Rectal smooth muscle tissue (tissue), 1 donor: ENCODE results near the gene APOL6.
"Not testable (repeated sequence)": the region's sequence is repeated elsewhere in the genome, so short reads cannot be mapped to it uniquely, and the experiment has no call there.

Experiments used
- H3K27ac ChIP-seq: one replicate; pipeline ENCODE4 v1.7.0; 2013; ENCODE audit warnings: low read depth, low read length, inconsistent platforms
- H3K27me3 ChIP-seq: one replicate; pipeline ENCODE4 v1.7.0; 2013; ENCODE audit warnings: low read length; ENCODE audit not compliant: control insufficient read depth, insufficient read depth
- H3K36me3 ChIP-seq: one replicate; pipeline ENCODE4 v1.7.0; 2013; ENCODE audit warnings: low read length; ENCODE audit not compliant: control insufficient read depth, insufficient read depth
- H3K4me1 ChIP-seq: one replicate; pipeline ENCODE4 v1.7.0; 2013; ENCODE audit warnings: low read length; ENCODE audit not compliant: control insufficient read depth, insufficient read depth
- H3K4me3 ChIP-seq: one replicate; pipeline ENCODE4 v1.7.0; 2013; ENCODE audit warnings: low read length
- H3K9ac ChIP-seq: one replicate; pipeline ENCODE4 v1.7.0; 2013; ENCODE audit warnings: low read length

Gene APOL6

GRCh38 chr22:35690001-35690400 is 41.8 kb downstream of the APOL6 start:
- Histone ChIP-seq H3K36me3 (no peaks in the 10 kb centered on the region), H3K9ac (no peak overlapping the region), H3K27me3 (no peaks in the 10 kb centered on the region), H3K27ac (no peak overlapping the region), H3K4me1 (no peaks in the 10 kb centered on the region), H3K4me3 (no peak overlapping the region)

- H3K4me3 ChIP-seq, result no peak overlapping the region
- H3K4me1 ChIP-seq, result no peaks in the 10 kb centered on the region
- H3K9ac ChIP-seq, result no peak overlapping the region
- H3K27ac ChIP-seq, result no peak overlapping the region
- H3K36me3 ChIP-seq, result no peaks in the 10 kb centered on the region
- no peaks in the 10 kb centered on the region for H3K27me3 ChIP-seq
Measured at GRCh38 chr22:35695202-35695601, 47.0 kb downstream of the APOL6 start.

GRCh38 chr22:35697142-35697541 is 48.9 kb downstream of the APOL6 start:
- no peaks in the 10 kb centered on the region for H3K36me3 ChIP-seq
- no peak overlapping the region for H3K9ac ChIP-seq
- H3K4me1 ChIP-seq, result no peaks in the 10 kb centered on the region
- no peaks in the 10 kb centered on the region for H3K27me3 ChIP-seq
- no peak overlapping the region for H3K4me3 ChIP-seq
- H3K27ac ChIP-seq, result no peak overlapping the region

GRCh38 chr22:35699852-35700251 is 51.6 kb downstream of the APOL6 start:
- H3K9ac ChIP-seq, H3K4me1 ChIP-seq, H3K27me3 ChIP-seq, H3K4me3 ChIP-seq, H3K36me3 ChIP-seq, H3K27ac ChIP-seq: not testable (repeated sequence)

- Histone ChIP-seq H3K9ac (no peak overlapping the region), H3K36me3 (no peaks in the 10 kb centered on the region), H3K4me3 (no peak overlapping the region), H3K27ac (no peak overlapping the region), H3K27me3 (no peaks in the 10 kb centered on the region), H3K4me1 (no peaks in the 10 kb centered on the region)
Measured at GRCh38 chr22:35703861-35704584, 55.8 kb downstream of the APOL6 start.

GRCh38 chr22:35705141-35705540 is 56.9 kb downstream of the APOL6 start:
- Histone ChIP-seq H3K4me3 (no peak overlapping the region), H3K27me3 (no peaks in the 10 kb centered on the region), H3K36me3 (no peaks in the 10 kb centered on the region), H3K4me1 (no peaks in the 10 kb centered on the region), H3K9ac (no peak overlapping the region), H3K27ac (no peak overlapping the region)

- Histone ChIP-seq H3K36me3 (no peaks in the 10 kb centered on the region), H3K27ac (no peak overlapping the region), H3K9ac (no peak overlapping the region), H3K27me3 (no peaks in the 10 kb centered on the region), H3K4me1 (no peaks in the 10 kb centered on the region), H3K4me3 (no peak overlapping the region)
Measured at GRCh38 chr22:35708453-35708852, 60.2 kb downstream of the APOL6 start.

GRCh38 chr22:35708917-35709316 is 60.7 kb downstream of the APOL6 start:
- Histone ChIP-seq H3K27me3 (no peaks in the 10 kb centered on the region), H3K4me3 (no peak overlapping the region), H3K36me3 (no peaks in the 10 kb centered on the region), H3K27ac (no peak overlapping the region), H3K9ac (no peak overlapping the region), H3K4me1 (no peaks in the 10 kb centered on the region)

GRCh38 chr22:35711336-35711735 is 63.1 kb downstream of the APOL6 start:
- H3K27ac ChIP-seq, result no peak overlapping the region
- no peaks in the 10 kb centered on the region for H3K36me3 ChIP-seq
- H3K4me3 ChIP-seq, result no peak overlapping the region
- H3K27me3 ChIP-seq, result no peaks in the 10 kb centered on the region
- no peak overlapping the region for H3K9ac ChIP-seq
- H3K4me1 ChIP-seq, result no peaks in the 10 kb centered on the region

- Histone ChIP-seq H3K27ac (no peak overlapping the region), H3K4me1 (no peaks in the 10 kb centered on the region), H3K27me3 (no peaks in the 10 kb centered on the region), H3K4me3 (no peak overlapping the region), H3K9ac (no peak overlapping the region), H3K36me3 (no peaks in the 10 kb centered on the region)
Measured at GRCh38 chr22:35712672-35713071, 64.4 kb downstream of the APOL6 start.

- no peaks in the 10 kb centered on the region for H3K4me1 ChIP-seq
- H3K4me3 ChIP-seq, result no peak within 1 kb of the TSS
- H3K27me3 ChIP-seq, result no peaks in the 10 kb centered on the region
- H3K36me3 ChIP-seq, result no peaks in the 10 kb centered on the region
- H3K9ac ChIP-seq, result no peak within 1 kb of the TSS
- no peak within 1 kb of the TSS for H3K27ac ChIP-seq
Measured at GRCh38 chr22:35717572-35717971, 69.3 kb downstream of the APOL6 start, which contains the start of gene APOL5. Gene APOL5 (plus strand): TSS chr22:35717872. CDS start chr22:35717872, 0 bp downstream.
